Measurements from ENCODE around the gene ADAM12.

The ADAM12 gene

GRCh38 chr10:126166797-126167196 lies 221.5 kb downstream of the ADAM12 start:
- no peak overlapping the region for H3K27ac ChIP-seq (ENCODE audit: insufficient read depth, low read depth, low read length, poor library complexity, severe bottlenecking)
- H3K36me3 ChIP-seq (ENCODE audit: control insufficient read depth, insufficient read depth, low read length), result no peaks in the 10 kb centered on the region
- H3K4me1 ChIP-seq (ENCODE audit: control insufficient read depth, insufficient read depth, low read length), result peaks cover 11% of the 10 kb centered on the region
- 90 to 92% methylated on average over 6 to 7 of the region's 7 CpGs for WGBS, 2 experiments
- no peaks in the 10 kb centered on the region for H3K27me3 ChIP-seq (ENCODE audit: control insufficient read depth, insufficient read depth, low read length, poor library complexity, severe bottlenecking)
- no peaks in the 10 kb centered on the region for H3K9me3 ChIP-seq (ENCODE audit: control insufficient read depth, low read length)
- no peak overlapping the region for H3K4me3 ChIP-seq (ENCODE audit: insufficient read depth, low read depth, low read length)

GRCh38 chr10:126165874-126166273 lies 222.4 kb downstream of the ADAM12 start:
- H3K27me3 ChIP-seq (ENCODE audit: control insufficient read depth, insufficient read depth, low read length, poor library complexity, severe bottlenecking), result no peaks in the 10 kb centered on the region
- H3K9me3 ChIP-seq (ENCODE audit: control insufficient read depth, low read length), result no peaks in the 10 kb centered on the region
- H3K4me1 ChIP-seq (ENCODE audit: control insufficient read depth, insufficient read depth, low read length), result peaks cover 10% of the 10 kb centered on the region
- 94 to 99% methylated on average over 2 of the region's 2 CpGs for WGBS, 2 experiments
- no peak overlapping the region for H3K4me3 ChIP-seq (ENCODE audit: insufficient read depth, low read depth, low read length)
- no peak overlapping the region for H3K27ac ChIP-seq (ENCODE audit: insufficient read depth, low read depth, low read length, poor library complexity, severe bottlenecking)
- H3K36me3 ChIP-seq (ENCODE audit: control insufficient read depth, insufficient read depth, low read length), result no peaks in the 10 kb centered on the region

- Histone ChIP-seq H3K9me3 (ENCODE audit: control insufficient read depth, low read length) (no peaks in the 10 kb centered on the region), H3K4me1 (ENCODE audit: control insufficient read depth, insufficient read depth, low read length) (no peaks in the 10 kb centered on the region), H3K27me3 (ENCODE audit: control insufficient read depth, insufficient read depth, low read length, poor library complexity, severe bottlenecking) (no peaks in the 10 kb centered on the region), H3K4me3 (ENCODE audit: insufficient read depth, low read depth, low read length) (no peak overlapping the region), H3K27ac (ENCODE audit: insufficient read depth, low read depth, low read length, poor library complexity, severe bottlenecking) (no peak overlapping the region), H3K36me3 (ENCODE audit: control insufficient read depth, insufficient read depth, low read length) (no peaks in the 10 kb centered on the region)
- 86 to 91% methylated on average over 4 of the region's 4 CpGs for WGBS, 2 experiments
These were observed 224.8 kb downstream of the ADAM12 start for GRCh38 chr10:126163506-126163905.

GRCh38 chr10:126161691-126162090 lies 226.6 kb downstream of the ADAM12 start:
- Histone ChIP-seq H3K27me3 (ENCODE audit: control insufficient read depth, insufficient read depth, low read length, poor library complexity, severe bottlenecking) (no peaks in the 10 kb centered on the region), H3K27ac (ENCODE audit: insufficient read depth, low read depth, low read length, poor library complexity, severe bottlenecking) (no peak overlapping the region), H3K36me3 (ENCODE audit: control insufficient read depth, insufficient read depth, low read length) (no peaks in the 10 kb centered on the region), H3K9me3 (ENCODE audit: control insufficient read depth, low read length) (no peaks in the 10 kb centered on the region), H3K4me1 (ENCODE audit: control insufficient read depth, insufficient read depth, low read length) (peaks cover 6% of the 10 kb centered on the region), H3K4me3 (ENCODE audit: insufficient read depth, low read depth, low read length) (no peak overlapping the region)
- WGBS, 2 experiments, result 89 to 99% methylated on average over 5 of the region's 5 CpGs

- H3K4me1 ChIP-seq (ENCODE audit: control insufficient read depth, insufficient read depth, low read length), result peaks cover 7% of the 10 kb centered on the region
- no peaks in the 10 kb centered on the region for H3K36me3 ChIP-seq (ENCODE audit: control insufficient read depth, insufficient read depth, low read length)
- no peaks in the 10 kb centered on the region for H3K27me3 ChIP-seq (ENCODE audit: control insufficient read depth, insufficient read depth, low read length, poor library complexity, severe bottlenecking)
- 63 to 64% methylated on average over 10 of the region's 10 CpGs for WGBS, 2 experiments
- no peaks in the 10 kb centered on the region for H3K9me3 ChIP-seq (ENCODE audit: control insufficient read depth, low read length)
- H3K27ac ChIP-seq (ENCODE audit: insufficient read depth, low read depth, low read length, poor library complexity, severe bottlenecking), result no peak overlapping the region
- H3K4me3 ChIP-seq (ENCODE audit: insufficient read depth, low read depth, low read length), result no peak overlapping the region
These were observed 227.2 kb downstream of the ADAM12 start for GRCh38 chr10:126160971-126161630.

GRCh38 chr10:126160571-126160970 lies 227.7 kb downstream of the ADAM12 start:
- Histone ChIP-seq H3K36me3 (ENCODE audit: control insufficient read depth, insufficient read depth, low read length) (no peaks in the 10 kb centered on the region), H3K4me3 (ENCODE audit: insufficient read depth, low read depth, low read length) (no peak overlapping the region), H3K4me1 (ENCODE audit: control insufficient read depth, insufficient read depth, low read length) (peaks cover 12% of the 10 kb centered on the region), H3K27ac (ENCODE audit: insufficient read depth, low read depth, low read length, poor library complexity, severe bottlenecking) (no peak overlapping the region), H3K27me3 (ENCODE audit: control insufficient read depth, insufficient read depth, low read length, poor library complexity, severe bottlenecking) (no peaks in the 10 kb centered on the region), H3K9me3 (ENCODE audit: control insufficient read depth, low read length) (no peaks in the 10 kb centered on the region)
- 86 to 88% methylated on average over 5 of the region's 5 CpGs for WGBS, 2 experiments

- Histone ChIP-seq H3K4me3 (ENCODE audit: insufficient read depth, low read depth, low read length) (no peak overlapping the region), H3K27me3 (ENCODE audit: control insufficient read depth, insufficient read depth, low read length, poor library complexity, severe bottlenecking) (no peaks in the 10 kb centered on the region), H3K9me3 (ENCODE audit: control insufficient read depth, low read length) (no peaks in the 10 kb centered on the region), H3K27ac (ENCODE audit: insufficient read depth, low read depth, low read length, poor library complexity, severe bottlenecking) (no peak overlapping the region), H3K36me3 (ENCODE audit: control insufficient read depth, insufficient read depth, low read length) (no peaks in the 10 kb centered on the region), H3K4me1 (ENCODE audit: control insufficient read depth, insufficient read depth, low read length) (peaks cover 35% of the 10 kb centered on the region)
- 85 to 87% methylated on average over 20 of the region's 20 CpGs for WGBS, 2 experiments
These were observed 230.0 kb downstream of the ADAM12 start for GRCh38 chr10:126158133-126158892.

- Histone ChIP-seq H3K27ac (ENCODE audit: insufficient read depth, low read depth, low read length, poor library complexity, severe bottlenecking) (no peak overlapping the region), H3K36me3 (ENCODE audit: control insufficient read depth, insufficient read depth, low read length) (no peaks in the 10 kb centered on the region), H3K4me1 (ENCODE audit: control insufficient read depth, insufficient read depth, low read length) (peaks cover 37% of the 10 kb centered on the region), H3K4me3 (ENCODE audit: insufficient read depth, low read depth, low read length) (no peak overlapping the region), H3K27me3 (ENCODE audit: control insufficient read depth, insufficient read depth, low read length, poor library complexity, severe bottlenecking) (no peaks in the 10 kb centered on the region), H3K9me3 (ENCODE audit: control insufficient read depth, low read length) (no peaks in the 10 kb centered on the region)
- 76 to 83% methylated on average over 5 of the region's 5 CpGs for WGBS, 2 experiments
These were observed 231.1 kb downstream of the ADAM12 start for GRCh38 chr10:126157189-126157588.

- Histone ChIP-seq H3K9me3 (ENCODE audit: control insufficient read depth, low read length) (no peaks in the 10 kb centered on the region), H3K27ac (ENCODE audit: insufficient read depth, low read depth, low read length, poor library complexity, severe bottlenecking) (no peak overlapping the region), H3K4me3 (ENCODE audit: insufficient read depth, low read depth, low read length) (no peak overlapping the region), H3K4me1 (ENCODE audit: control insufficient read depth, insufficient read depth, low read length) (peaks cover 37% of the 10 kb centered on the region), H3K36me3 (ENCODE audit: control insufficient read depth, insufficient read depth, low read length) (no peaks in the 10 kb centered on the region), H3K27me3 (ENCODE audit: control insufficient read depth, insufficient read depth, low read length, poor library complexity, severe bottlenecking) (no peaks in the 10 kb centered on the region)
- 86% methylated on average over 6 of the region's 6 CpGs for WGBS, 2 experiments
These were observed 231.8 kb downstream of the ADAM12 start for GRCh38 chr10:126156503-126156902.

GRCh38 chr10:126156012-126156411 lies 232.3 kb downstream of the ADAM12 start:
- H3K27me3 ChIP-seq (ENCODE audit: control insufficient read depth, insufficient read depth, low read length, poor library complexity, severe bottlenecking), result no peaks in the 10 kb centered on the region
- 87 to 92% methylated on average over 7 of the region's 7 CpGs for WGBS, 2 experiments
- peaks cover 37% of the 10 kb centered on the region for H3K4me1 ChIP-seq (ENCODE audit: control insufficient read depth, insufficient read depth, low read length)
- no peaks in the 10 kb centered on the region for H3K9me3 ChIP-seq (ENCODE audit: control insufficient read depth, low read length)
- no peak overlapping the region for H3K4me3 ChIP-seq (ENCODE audit: insufficient read depth, low read depth, low read length)
- peak overlapping the region; percentile 6 for H3K27ac ChIP-seq (ENCODE audit: insufficient read depth, low read depth, low read length, poor library complexity, severe bottlenecking)
- no peaks in the 10 kb centered on the region for H3K36me3 ChIP-seq (ENCODE audit: control insufficient read depth, insufficient read depth, low read length)

All from ectodermal cell (in vitro differentiated cells).